K562 (cell line): ENCODE results near the gene TRIP12. TPM values are rescaled to one million over a fixed set of nuclear protein-coding genes. Genes with fewer than 3 reads are reported as not detected.

Experiments used
- DACH1 ChIP-seq: fragments of 450-650 bp; IDR thresholded peaks from 2 replicates; pipeline ENCODE4 v1.6.1; 2018; ENCODE audit not compliant: partially characterized antibody
- ELK1 ChIP-seq: sonication (generic); formaldehyde crosslinking; IDR thresholded peaks from 2 replicates; pipeline ENCODE4 v1.8.1; 2022; ENCODE audit warnings: missing genetic modification reagents
- HSF4 ChIP-seq: fragments of 250-450 bp; sonication (Bioruptor Pico); IDR thresholded peaks from 2 replicates; pipeline ENCODE4 v2.1.2; 2022; ENCODE audit warnings: mild to moderate bottlenecking, moderate library complexity, borderline replicate concordance
- PHB2 ChIP-seq: fragments of 450-650 bp; IDR thresholded peaks from 2 replicates; pipeline ENCODE4 v1.6.1; 2017; ENCODE audit warnings: low read depth
- TCFL5 ChIP-seq: fragments of 250-450 bp; sonication (Bioruptor Pico); conservative IDR thresholded peaks from 2 replicates; pipeline ENCODE4 v1.6.1; 2021; ENCODE audit warnings: mild to moderate bottlenecking, moderate library complexity, matching md5 sums
- ZBTB11 ChIP-seq, 3 experiments: fragments of 200-800 bp in 1 of 3; fragments of 250-450 bp in 1 of 3; fragments of 450-650 bp in 1 of 3; sonication (Bioruptor Pico) in 1 of 3; sonication (Bioruptor generic) in 1 of 3; formaldehyde crosslinking in 1 of 3; IDR thresholded peaks; 2 replicates each; pipeline versions ENCODE4 v1.6.1 to v1.8.0; 2016 to 2022; ENCODE audit warnings: mild to moderate bottlenecking in 2 of 3, missing genetic modification characterization in 2 of 3, missing compliant biosample characterization in 1 of 3, moderate library complexity in 1 of 3
- ZNF217 ChIP-seq: sonication (generic); formaldehyde crosslinking; IDR thresholded peaks from 2 replicates; pipeline ENCODE4 v1.8.0; 2022; ENCODE audit warnings: mild to moderate bottlenecking, missing genetic modification reagents
- ZNF282 ChIP-seq: sonication (generic); formaldehyde crosslinking; IDR thresholded peaks from 2 replicates; pipeline ENCODE4 v1.8.1; 2023; ENCODE audit warnings: missing genetic modification reagents
- ZNF395 ChIP-seq: fragments of 200-800 bp; sonication (Bioruptor generic); IDR thresholded peaks from 2 replicates; pipeline ENCODE4 v1.6.1; 2017; ENCODE audit warnings: missing genetic modification characterization, missing compliant biosample characterization
- polyA plus RNA-seq, 8 experiments: library from polyadenylated mRNA; depleted of rRNA in 4 of 8; stranded (reverse) in 5 of 8; unstranded in 3 of 8; fragments of >200 nt; fragmentation: Nextera tagmentation in 2 of 8; fragmentation: Illumina TruSeq in 1 of 8; extraction: Ambion mirVana in 2 of 8; extraction: Trizol in 1 of 8; gene quantifications; 2 replicates each; pipeline versions ENCODE4 v1.2.1 to v1.2.3, GENCODE V29; 2011 to 2014; ENCODE audit warnings: inconsistent platforms in 1 of 8, missing spikeins in 1 of 8
- total RNA-seq, 7 experiments: library from RNA; depleted of rRNA in 6 of 7; stranded (reverse); fragments of >200 nt in 6 of 7; fragmentation: Illumina TruSeq in 2 of 7; extraction: Trizol in 2 of 7; gene quantifications; 2 replicates each; pipeline versions ENCODE4 v1.2.1 to v1.2.3, GENCODE V29; 2011 to 2021; ENCODE audit warnings: low replicate concordance in 1 of 7
- TF ChIP-seq, protein P1 (sequence below), 2 experiments: IDR thresholded peaks; 2 replicates each; pipeline ENCODE4 v1.6.1; 2012; ENCODE audit warnings: improper control_type of control experiment in 2 of 2, low read depth in 2 of 2, low read length in 2 of 2, borderline replicate concordance in 1 of 2

The TRIP12 gene
- total and polyA plus RNA-seq, 9 of the 15 experiments (the other 6 are each of a cell fraction or from before 2014, with no cell fraction given), result 15.2 to 131 (median 80.1) TPM

- TF ChIP-seq TCFL5 (CRISPR knock-in tag) (no peak), DACH1 (no peak), ELK1 (no peak), ZBTB11 (CRISPR knock-in tag; IDR thresholded peaks at IDR 0.05) (no peak), PHB2 (no peak), ZNF217 (CRISPR knock-in tag) (no peak), ZNF282 (CRISPR knock-in tag) (no peak), ZNF395 (CRISPR knock-in tag) (no peak), HSF4 (CRISPR knock-in tag) (no peak)
- TF ChIP-seq, protein P1, sequence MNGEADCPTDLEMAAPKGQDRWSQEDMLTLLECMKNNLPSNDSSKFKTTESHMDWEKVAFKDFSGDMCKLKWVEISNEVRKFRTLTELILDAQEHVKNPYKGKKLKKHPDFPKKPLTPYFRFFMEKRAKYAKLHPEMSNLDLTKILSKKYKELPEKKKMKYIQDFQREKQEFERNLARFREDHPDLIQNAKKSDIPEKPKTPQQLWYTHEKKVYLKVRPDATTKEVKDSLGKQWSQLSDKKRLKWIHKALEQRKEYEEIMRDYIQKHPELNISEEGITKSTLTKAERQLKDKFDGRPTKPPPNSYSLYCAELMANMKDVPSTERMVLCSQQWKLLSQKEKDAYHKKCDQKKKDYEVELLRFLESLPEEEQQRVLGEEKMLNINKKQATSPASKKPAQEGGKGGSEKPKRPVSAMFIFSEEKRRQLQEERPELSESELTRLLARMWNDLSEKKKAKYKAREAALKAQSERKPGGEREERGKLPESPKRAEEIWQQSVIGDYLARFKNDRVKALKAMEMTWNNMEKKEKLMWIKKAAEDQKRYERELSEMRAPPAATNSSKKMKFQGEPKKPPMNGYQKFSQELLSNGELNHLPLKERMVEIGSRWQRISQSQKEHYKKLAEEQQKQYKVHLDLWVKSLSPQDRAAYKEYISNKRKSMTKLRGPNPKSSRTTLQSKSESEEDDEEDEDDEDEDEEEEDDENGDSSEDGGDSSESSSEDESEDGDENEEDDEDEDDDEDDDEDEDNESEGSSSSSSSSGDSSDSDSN (IDR thresholded peaks at IDR 0.05; ENCODE audit: borderline replicate concordance in 1 of 2, low read depth in 2 of 2, low read length in 2 of 2), result no peak
These were observed 61.5 kb downstream of the TRIP12 start (continued) for GRCh38 chr2:229860334-229860733.
